SK-N-MC (cell line): ENCODE results near the gene CELA3B.
"Not testable (repeated sequence)": the region's sequence is repeated elsewhere in the genome, so short reads cannot be mapped to it uniquely, and the experiment has no call there.

ENCODE experiments used
- DNase-seq: peaks from one replicate; pipeline ENCODE4 v3.0.0-alpha.2; 2011; ENCODE audit warnings: low read depth, low spot score
- H3K27ac ChIP-seq: fragments of 200-600 bp; sonication (generic); 2 replicates; pipeline ENCODE4 v1.5.1; 2016; ENCODE audit warnings: mixed run types
- H3K36me3 ChIP-seq: fragments of 200-600 bp; sonication (generic); 2 replicates; pipeline ENCODE4 v1.6.1; 2017; ENCODE audit warnings: antibody characterized with exemption, low read length, mixed read lengths; ENCODE audit not compliant: insufficient read depth
- H3K4me3 ChIP-seq: fragments of 200-600 bp; sonication (generic); 2 replicates; pipeline ENCODE4 v1.5.1; 2016
- H3K9ac ChIP-seq: fragments of 200-600 bp; sonication (generic); 2 replicates; pipeline ENCODE4 v1.8.0; 2017; ENCODE audit warnings: mixed run types, mixed read lengths; ENCODE audit not compliant: insufficient read length
- H3K9me3 ChIP-seq: fragments of 200-600 bp; sonication (generic); 2 replicates; pipeline ENCODE4 v1.6.1; 2017; ENCODE audit warnings: low read depth, mild to moderate bottlenecking, antibody characterized with exemption, low read length, moderate library complexity, mixed read lengths
- EZH2 ChIP-seq: fragments of 200-600 bp; sonication (generic); IDR thresholded peaks from one replicate; pipeline ENCODE4 v1.6.1; 2017; ENCODE audit warnings: antibody characterized with exemption
- FOXP2 ChIP-seq: optimal IDR thresholded peaks from 2 replicates; pipeline ENCODE3; 2011; ENCODE audit warnings: mild to moderate bottlenecking, moderate library complexity; ENCODE audit not compliant: insufficient read depth; ENCODE audit errors: extremely low read length, control extremely low read depth
- POLR2AphosphoS5 ChIP-seq: IDR thresholded peaks from 2 replicates; pipeline ENCODE4 v1.6.1; 2012; ENCODE audit warnings: mild to moderate bottlenecking, low read depth, low read length, borderline replicate concordance

CELA3B gene

GRCh38 chr1:22031214-22031962 lies 54.6 kb downstream of the CELA3B start:
- TF ChIP-seq POLR2AphosphoS5, result no peak
- TF ChIP-seq EZH2, result no peak
- TF ChIP-seq FOXP2, result no peak
- no peak for DNase-seq
- Histone ChIP-seq H3K4me3 (no peak overlapping the region), H3K9me3 (no peaks in the 10 kb centered on the region), H3K9ac (no peak overlapping the region), H3K36me3 (no peaks in the 10 kb centered on the region), H3K27ac (no peak overlapping the region)

GRCh38 chr1:22034834-22035233 lies 58.0 kb downstream of the CELA3B start:
- H3K36me3 ChIP-seq, H3K9me3 ChIP-seq, H3K27ac ChIP-seq, H3K9ac ChIP-seq, DNase-seq, H3K4me3 ChIP-seq: not testable (repeated sequence)

- TF ChIP-seq POLR2AphosphoS5 (no peak), FOXP2 (no peak), EZH2 (no peak)
- no peaks in the 10 kb centered on the region for H3K36me3 ChIP-seq
- no peak overlapping the region for H3K9ac ChIP-seq
- no peak for DNase-seq
- peak overlapping the region; percentile 17 for H3K27ac ChIP-seq
- H3K9me3 ChIP-seq, result no peaks in the 10 kb centered on the region
- H3K4me3 ChIP-seq, result no peak overlapping the region
These were observed 60.7 kb downstream of the CELA3B start for GRCh38 chr1:22037520-22037919.

- H3K9me3 ChIP-seq, result no peaks in the 10 kb centered on the region
- DNase-seq, result no peak
- TF ChIP-seq POLR2AphosphoS5 (no peak), EZH2 (no peak), FOXP2 (no peak)
- H3K27ac ChIP-seq, result peak overlapping the region; percentile 17; the same call in 1 of the 2 replicates
- no peak overlapping the region for H3K4me3 ChIP-seq
- H3K36me3 ChIP-seq, result no peaks in the 10 kb centered on the region
- no peak overlapping the region for H3K9ac ChIP-seq
These were observed 61.2 kb downstream of the CELA3B start for GRCh38 chr1:22038036-22038435.
